NCI-H146 (cell line): ENCODE measurements around the gene MSMP.

Source experiments
- DNase-seq: peaks from one replicate; lab custom pipeline; 2025; lab: John Stamatoyannopoulos, UW

The MSMP gene

DNA sequence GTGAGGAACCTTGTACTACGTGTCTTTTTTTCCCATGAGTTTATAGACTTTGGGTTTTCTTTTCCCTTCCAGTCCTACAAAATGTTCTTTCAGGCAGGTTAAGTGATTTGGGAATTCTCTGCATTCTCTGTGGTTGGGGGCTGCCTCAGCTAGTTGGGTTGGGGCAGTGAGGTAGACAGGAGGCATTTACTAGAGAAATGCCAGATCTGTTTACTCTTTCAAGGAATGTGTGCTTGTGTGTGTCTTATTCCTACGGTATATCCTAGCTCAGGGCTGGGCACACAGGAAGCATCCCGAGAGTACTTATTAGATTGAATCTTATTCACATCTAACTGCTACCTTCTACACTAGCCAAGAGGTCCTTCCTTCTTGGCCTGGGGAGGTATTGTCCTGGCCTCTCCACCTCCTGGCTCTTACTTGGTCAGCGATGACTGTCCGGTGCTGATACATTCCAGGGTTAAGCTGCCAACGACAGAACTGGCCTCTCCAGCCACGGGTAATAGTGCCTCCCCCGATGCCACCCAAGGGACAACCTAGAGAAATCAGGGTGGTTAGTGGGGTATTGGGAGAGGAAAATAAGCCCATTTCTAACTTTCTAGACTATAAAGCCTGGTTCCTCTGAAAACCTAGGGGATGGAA, 10.1 kb downstream of the MSMP start:
- no peak for DNase-seq

- no peak for DNase-seq
Measured at GRCh38 chr9:35743452-35743851, 10.6 kb downstream of the MSMP start.

- DNase-seq = no peak
Measured at GRCh38 chr9:35741740-35742139, 12.3 kb downstream of the MSMP start.

GRCh38 chr9:35740243-35740642, 13.8 kb downstream of the MSMP start:
- no peak for DNase-seq

DNA sequence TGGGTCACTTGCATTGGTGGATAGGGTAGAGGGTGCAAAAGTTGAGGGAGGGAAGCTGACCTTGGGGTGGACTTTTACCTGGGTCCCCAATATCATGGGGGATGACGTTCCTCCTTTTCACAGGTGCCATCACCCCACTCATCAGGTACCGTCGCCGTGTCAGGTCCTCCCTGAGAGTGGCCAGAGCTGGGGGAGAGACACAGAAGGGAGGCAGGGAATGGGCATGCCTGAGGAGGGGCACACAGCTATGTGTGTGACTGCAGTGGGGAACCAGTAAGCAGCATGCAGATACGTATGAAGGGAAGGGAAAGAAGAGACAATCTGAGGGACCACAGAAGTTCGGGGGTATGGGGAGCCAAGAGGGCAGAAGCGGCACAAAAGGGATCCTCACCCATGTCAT, 15.2 kb downstream of the MSMP start:
- DNase-seq = no peak

GRCh38 chr9:35738186-35738585, 15.9 kb downstream of the MSMP start:
- no peak for DNase-seq

- no peak for DNase-seq
Measured at GRCh38 chr9:35737143-35737542, 16.9 kb downstream of the MSMP start.

- DNase-seq = peak; percentile 70
Measured at GRCh38 chr9:35736201-35736633, 17.9 kb downstream of the MSMP start.

DNA sequence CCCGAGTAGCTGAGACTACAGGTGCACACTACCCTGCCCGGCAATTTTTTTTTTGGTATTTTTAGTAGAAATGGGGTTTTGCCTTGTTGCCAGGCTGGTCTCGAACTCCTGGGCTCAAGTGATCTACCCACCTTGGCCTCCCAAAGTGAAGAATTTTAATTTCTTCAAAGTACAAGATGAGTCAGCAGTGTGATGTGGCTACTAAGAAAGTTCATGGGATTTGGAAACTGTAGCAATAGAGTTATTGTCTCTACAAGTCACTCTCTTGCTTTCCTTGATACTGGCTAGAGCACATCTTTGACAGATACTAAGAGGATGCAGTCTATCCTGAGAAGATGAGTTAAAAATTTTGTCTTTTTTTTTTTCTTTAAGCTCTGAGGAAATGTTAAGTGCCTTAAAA, 20.0 kb downstream of the MSMP start:
- no peak for DNase-seq

GRCh38 chr9:35732800-35733541, 21.1 kb downstream of the MSMP start:
- peak; percentile 62 for DNase-seq

DNA sequence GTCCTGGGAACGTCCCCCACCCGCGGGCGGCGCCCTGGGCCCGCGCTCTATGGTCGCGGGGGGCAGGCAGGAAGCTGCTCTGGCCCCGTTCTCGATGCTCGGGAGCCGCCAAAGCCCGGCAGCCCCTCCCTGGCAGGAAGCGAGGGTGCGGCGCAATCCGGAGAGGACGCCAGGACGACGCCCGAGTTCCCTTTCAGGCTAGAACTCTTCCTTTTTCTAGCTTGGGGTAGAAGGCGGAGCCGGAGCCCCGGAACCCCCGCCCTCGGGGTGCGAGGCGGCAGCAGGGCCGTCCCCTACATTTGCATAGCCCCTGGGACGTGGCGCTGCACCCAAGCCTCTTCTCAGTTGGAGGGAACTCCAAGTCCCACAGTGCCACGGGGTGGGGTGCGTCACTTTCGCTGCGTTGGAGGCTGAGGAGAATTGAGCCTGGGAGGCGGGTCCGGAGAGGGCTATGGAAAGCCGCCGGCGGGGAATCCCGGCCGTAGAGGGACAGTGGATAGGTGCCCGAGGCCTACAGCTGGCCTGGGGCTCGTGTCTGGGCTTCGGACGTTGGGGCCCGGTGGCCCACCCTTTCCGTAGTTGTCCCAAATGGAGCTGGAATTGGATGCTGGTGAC, 21.8 kb downstream of the MSMP start, which contains the start of the genes CREB3 and TLN1:
CREB3 (plus strand) TSS at position 482 of the 615 bp plus-strand sequence; CDS start at position 589, 107 bp downstream.
TLN1 (minus strand) TSS at position 11 of the 615 bp plus-strand sequence. CDS start 6,501 bp downstream, outside the sequence.
- DNase-seq = peak; percentile 99

- no peak for DNase-seq
Measured at GRCh38 chr9:35731415-35732184, 22.5 kb downstream of the MSMP start.

DNA sequence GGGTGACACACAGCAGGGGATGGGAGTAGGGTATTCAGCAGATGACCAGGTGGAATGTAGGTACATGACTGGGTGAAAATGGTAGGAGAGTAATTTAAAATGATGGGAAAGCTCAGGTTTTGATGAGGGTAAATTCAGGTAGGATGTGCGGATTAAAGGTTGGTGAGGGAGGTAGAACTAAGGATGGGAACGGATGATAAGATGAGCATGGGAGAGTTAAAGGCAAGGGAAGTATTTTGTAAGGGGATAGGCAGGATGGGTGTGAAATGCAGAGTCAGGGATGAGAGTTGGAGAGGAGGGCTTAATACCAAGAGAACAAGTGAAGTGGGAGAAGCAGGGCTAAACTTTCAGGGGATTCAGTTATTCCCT, 23.6 kb downstream of the MSMP start:
- no peak for DNase-seq

GRCh38 chr9:35729700-35730485, 24.2 kb downstream of the MSMP start:
- DNase-seq = peak; percentile 27

GRCh38 chr9:35729101-35729500, 25.0 kb downstream of the MSMP start:
- no peak for DNase-seq

DNA sequence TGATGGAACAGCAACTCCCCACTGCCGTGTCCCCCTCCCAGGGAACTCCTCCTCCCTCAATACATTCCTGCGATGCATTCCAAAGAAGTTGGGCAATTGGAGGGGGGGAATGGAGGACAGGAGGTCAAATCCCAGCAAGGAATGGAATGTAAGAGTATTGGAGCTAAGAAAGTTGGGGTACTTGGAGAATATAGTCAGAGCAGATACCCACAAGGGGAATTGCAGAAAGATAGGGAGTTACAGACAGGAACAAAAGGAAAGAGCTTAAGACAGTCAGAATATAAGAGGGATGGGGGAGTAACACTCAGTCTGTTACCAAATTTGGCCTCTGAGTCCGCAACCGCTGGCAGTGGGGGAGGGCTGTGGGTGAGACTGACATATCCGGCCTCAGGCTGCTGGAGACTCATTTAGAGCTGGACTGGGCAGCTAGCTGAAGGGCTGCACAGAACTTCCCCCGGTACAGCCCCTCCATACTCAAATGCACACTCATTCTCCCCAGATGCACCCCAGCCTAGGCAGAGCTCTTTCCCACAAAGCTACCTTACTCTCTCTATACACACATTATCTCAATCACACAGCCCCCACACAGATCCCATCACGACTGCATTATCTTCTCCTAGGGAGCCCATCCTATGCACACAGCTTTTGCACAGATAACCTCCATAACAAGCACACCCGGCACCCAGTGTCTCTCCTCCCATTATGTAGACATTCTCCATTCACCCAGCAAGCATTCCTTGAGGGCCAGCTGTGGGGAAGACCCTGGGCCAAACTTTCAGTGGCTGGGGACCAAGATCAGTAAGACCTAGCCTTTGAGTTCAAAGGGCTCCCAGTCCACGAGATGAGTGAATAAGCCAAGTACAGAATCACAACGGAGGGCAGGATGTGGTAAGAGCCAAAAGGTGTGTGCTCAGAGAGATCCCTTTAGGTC, 25.8 kb downstream of the MSMP start:
- no peak for DNase-seq

DNA sequence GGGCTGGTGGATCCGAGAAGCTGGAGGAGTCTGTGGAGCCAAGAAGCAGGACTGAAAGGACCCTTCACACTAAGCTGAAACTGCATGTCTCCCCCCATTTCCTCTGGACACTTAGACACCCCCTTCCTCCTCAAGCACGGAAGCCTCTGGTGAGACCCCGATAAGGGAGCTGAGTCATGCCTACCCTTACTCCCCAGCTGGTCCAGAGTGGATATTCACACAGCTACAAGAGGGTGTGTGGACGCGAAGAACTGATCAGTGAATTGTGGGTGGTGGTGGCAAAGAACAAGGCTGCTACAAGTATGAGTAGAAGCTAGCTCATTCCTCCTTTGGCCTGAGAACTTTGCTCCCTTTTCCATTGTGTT, 26.4 kb downstream of the MSMP start:
- no peak for DNase-seq

DNA sequence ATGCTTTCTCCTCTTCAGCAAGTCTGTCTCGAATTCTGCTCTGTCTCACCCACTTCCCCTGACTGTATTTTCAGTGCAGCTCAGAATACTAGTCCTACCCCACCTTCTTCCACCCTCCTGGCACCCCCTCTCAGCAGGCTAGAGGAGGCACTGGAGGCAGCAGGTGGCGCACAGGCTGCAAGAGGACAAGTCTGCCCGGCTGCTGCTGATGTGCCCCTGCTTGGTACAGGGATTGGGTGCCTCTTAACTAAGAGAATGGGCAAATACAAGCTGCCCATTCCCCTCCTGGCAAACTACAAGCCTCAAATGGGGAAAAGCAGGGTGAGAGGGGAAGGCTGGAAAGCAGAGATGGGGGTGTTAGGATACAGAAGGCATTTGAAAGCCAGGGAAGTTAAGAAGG, 27.1 kb downstream of the MSMP start:
- DNase-seq = no peak

DNA sequence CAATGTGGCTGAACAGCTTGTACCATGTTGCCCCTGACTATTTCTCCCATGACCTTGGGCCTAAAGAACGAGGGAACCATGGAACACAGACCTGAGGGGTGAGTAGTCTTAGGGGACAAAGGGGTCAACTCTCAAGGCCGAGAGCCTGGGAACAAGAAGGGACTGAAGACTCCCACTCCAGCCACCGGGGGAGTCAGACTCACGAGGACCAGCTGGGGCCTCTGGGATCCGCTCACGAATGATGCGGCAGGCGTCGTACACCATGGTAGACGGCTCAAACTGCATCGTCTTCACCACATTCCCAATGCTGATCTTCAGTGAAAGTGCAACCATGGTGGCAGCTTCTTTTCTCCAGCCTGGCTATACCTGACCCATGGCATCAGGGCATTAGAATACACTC, 28.7 kb downstream of the MSMP start:
- no peak for DNase-seq

DNA sequence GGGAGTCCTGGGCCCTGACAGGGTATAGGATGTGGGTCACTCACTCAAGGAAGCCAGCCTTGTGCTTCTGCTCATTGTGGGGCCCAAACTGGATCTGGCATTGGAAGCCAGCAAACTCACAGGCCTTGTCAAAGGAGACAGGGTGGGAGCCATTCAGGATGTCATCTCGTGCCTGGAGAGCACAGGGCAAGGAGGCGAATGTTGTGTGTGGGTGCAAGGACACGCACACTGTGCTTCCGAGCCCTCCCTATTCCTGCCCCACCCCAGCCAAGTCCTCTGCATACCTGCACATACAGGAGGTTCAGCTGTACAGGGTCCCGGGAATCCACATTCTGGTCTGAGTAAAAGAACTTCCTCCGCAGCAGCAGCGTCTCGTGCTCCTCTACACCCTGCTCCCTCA, 30.2 kb downstream of the MSMP start:
- DNase-seq = no peak

DNA sequence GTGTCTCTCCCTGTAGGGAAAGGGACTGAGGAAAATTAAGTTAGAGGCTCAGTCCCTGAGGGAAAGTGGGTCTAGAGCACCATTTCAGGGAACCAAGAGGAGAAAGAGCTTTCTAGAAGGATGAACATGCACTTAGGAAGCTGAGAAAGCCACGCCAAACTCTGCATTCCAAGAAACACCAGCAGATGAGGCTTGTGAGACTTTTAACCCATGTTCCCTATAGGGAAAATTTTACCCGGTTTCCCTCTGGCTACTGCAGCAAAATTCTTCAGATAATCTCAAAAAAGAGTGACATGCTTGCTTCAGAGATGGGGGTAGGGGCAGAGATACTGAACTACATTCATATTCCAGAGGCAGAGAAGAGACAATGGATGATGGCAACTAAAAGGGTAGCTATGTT, 30.6 kb downstream of the MSMP start:
- DNase-seq = no peak
